B cell (primary cell): ENCODE results near the gene ALKBH6. TPM values are rescaled to one million over a fixed set of nuclear protein-coding genes. Genes with fewer than 3 reads are reported as not detected.

ENCODE experiments used
- ATAC-seq: fragments of 200-7000 bp; cut with Tn5 transposase; one replicate; pipeline ENCODE4 v1.10.0; 2021; ENCODE audit warnings: low read depth, mild to moderate bottlenecking, moderate number of reproducible peaks, moderate library complexity
- CTCF ChIA-PET: fragments of 350-600 bp; sonication (Branson Sonifier 250); formaldehyde crosslinking; loops from one replicate; lab custom pipeline; 2021; ENCODE audit warnings: antibody characterized with exemption, inconsistent platforms; lab: Charles Lee
- POLR2A ChIA-PET: fragments of 350-600 bp; sonication (Branson Sonifier 250); formaldehyde crosslinking; loops from one replicate; lab custom pipeline; 2021; ENCODE audit warnings: antibody characterized with exemption; lab: Charles Lee
- DNase-seq: peaks from one replicate; pipeline ENCODE4 v3.0.0; 2013
- H2AFZ ChIP-seq: 2 replicates; pipeline ENCODE4 v1.6.1; 2012; ENCODE audit warnings: mild to moderate bottlenecking, low read depth, low read length; ENCODE audit not compliant: insufficient read depth, poor library complexity, severe bottlenecking
- H3K27ac ChIP-seq, 2 donors: 1 replicate in 1 of 2; 2 replicates in 1 of 2; pipeline ENCODE4 v1.5.1; 2012 to 2013; ENCODE audit warnings: low read length in 2 of 2, mild to moderate bottlenecking in 2 of 2, moderate library complexity in 1 of 2
- H3K27me3 ChIP-seq, 4 experiments: fragments of 200-600 bp in 1 of 4; sonication (generic) in 1 of 4; replicated peaks in 1 of 4; 1 replicate in 2 of 4; 2 replicates in 2 of 4; pipeline versions ENCODE4 v1.6.1 to v1.7.0; 2013 to 2016; ENCODE audit warnings: low read length in 3 of 4, mild to moderate bottlenecking in 2 of 4, mixed read lengths in 1 of 4, moderate library complexity in 1 of 4; ENCODE audit not compliant: insufficient read depth in 4 of 4, control insufficient read depth in 3 of 4; ENCODE audit errors: control extremely low read depth in 1 of 4
- H3K36me3 ChIP-seq, 2 experiments: replicated peaks in 1 of 2; 1 replicate in 1 of 2; 2 replicates in 1 of 2; pipeline versions ENCODE4 v1.6.1 to v1.7.1; 2013; ENCODE audit warnings: low read length in 1 of 2; ENCODE audit not compliant: insufficient read depth in 2 of 2, control insufficient read depth in 1 of 2; ENCODE audit errors: control extremely low read depth in 1 of 2, extremely low read depth in 1 of 2
- H3K4me1 ChIP-seq, 2 donors: fragments of 200-600 bp in 1 of 2; sonication (generic) in 1 of 2; 1 replicate in 1 of 2; 2 replicates in 1 of 2; pipeline versions ENCODE4 v1.5.1 to v1.6.1; 2013 to 2017; ENCODE audit warnings: low read length in 2 of 2; ENCODE audit not compliant: control insufficient read depth in 2 of 2, insufficient read depth in 2 of 2
- H3K4me2 ChIP-seq: replicated peaks from 2 replicates; pipeline ENCODE3; 2012; ENCODE audit warnings: mild to moderate bottlenecking, low read depth, low read length; ENCODE audit not compliant: poor library complexity, severe bottlenecking
- H3K4me3 ChIP-seq, 5 experiments: fragments of 200-600 bp in 1 of 5; sonication (generic) in 1 of 5; 1 replicate in 3 of 5; 2 replicates in 2 of 5; pipeline versions ENCODE4 v1.5.1 to v1.7.0; 2011 to 2016; ENCODE audit warnings: low read length in 4 of 5, mild to moderate bottlenecking in 4 of 5, low read depth in 2 of 5, control low read depth in 1 of 5, moderate library complexity in 1 of 5; ENCODE audit not compliant: insufficient read depth in 1 of 5; ENCODE audit errors: control extremely low read depth in 1 of 5, extremely low read depth in 1 of 5
- H3K79me2 ChIP-seq: fragments of 200-600 bp; sonication (generic); one replicate; pipeline ENCODE4 v1.6.0; 2016; ENCODE audit warnings: low read length; ENCODE audit not compliant: control insufficient read depth, insufficient read depth
- H3K9ac ChIP-seq: fragments of 200-600 bp; sonication (generic); 2 replicates; pipeline ENCODE4 v1.6.1; 2017; ENCODE audit warnings: mild to moderate bottlenecking, low read length, moderate library complexity
- H3K9me3 ChIP-seq, 3 donors: one replicate each; pipeline versions ENCODE4 v1.6.1 to v1.7.1; 2013; ENCODE audit warnings: low read length in 2 of 3; ENCODE audit not compliant: control insufficient read depth in 2 of 3, insufficient read depth in 1 of 3; ENCODE audit errors: control extremely low read depth in 1 of 3
- H4K20me1 ChIP-seq: 2 replicates; pipeline ENCODE4 v1.6.0; 2012; ENCODE audit warnings: mild to moderate bottlenecking, low read length; ENCODE audit not compliant: insufficient read depth, control insufficient read depth, poor library complexity, severe bottlenecking
- H3K27ac Mint-ChIP-seq: one replicate; pipeline ENCODE4 v1.8.0; 2021; ENCODE audit warnings: mixed read lengths
- H3K27me3 Mint-ChIP-seq: one replicate; pipeline ENCODE4 v1.8.0; 2021; ENCODE audit warnings: mixed read lengths
- H3K4me1 Mint-ChIP-seq: one replicate; pipeline ENCODE4 v1.8.0; 2021; ENCODE audit warnings: mixed read lengths
- H3K4me3 Mint-ChIP-seq: one replicate; pipeline ENCODE4 v1.8.0; 2021; ENCODE audit warnings: mixed read lengths
- H3K9me3 Mint-ChIP-seq: one replicate; pipeline ENCODE4 v1.8.0; 2022; ENCODE audit warnings: mixed read lengths; ENCODE audit not compliant: insufficient read depth
- CTCF ChIP-seq: fragments of 200-600 bp; IDR thresholded peaks from one replicate; pipeline ENCODE4 v1.8.0; 2022; ENCODE audit warnings: antibody characterized with exemption, mild to moderate bottlenecking
- EZH2 ChIP-seq: IDR thresholded peaks from 2 replicates; pipeline ENCODE4 v1.6.1; 2012; ENCODE audit warnings: borderline replicate concordance, low read depth, mild to moderate bottlenecking, moderate library complexity, low read length; ENCODE audit not compliant: insufficient read depth, poor library complexity, severe bottlenecking
- WGBS: methylation state at CpG from one replicate; pipeline ENCODE4 v1.1.5; 2013; ENCODE audit warnings: missing lambda C conversion rate; ENCODE audit not compliant: insufficient coverage; 5-methylcytosine and 5-hydroxymethylcytosine counted together
- intact Hi-C: fragments of 100-400 bp; cut with micrococcal nuclease; formaldehyde crosslinking; loops from one replicate; pipeline ENCODE4 v1.10.0; 2022
- polyA plus RNA-seq: library from polyadenylated mRNA; depleted of rRNA; stranded (reverse); fragments of >200 nt; gene quantifications from 2 replicates; pipeline ENCODE4 v1.2.3, GENCODE V29; 2012
- total RNA-seq, 2 donors: library from RNA; stranded (reverse); fragments of 120-200 nt in 1 of 2; gene quantifications; 1 replicate in 1 of 2; 2 replicates in 1 of 2; pipeline versions ENCODE4 v1.2.3 to v1.2.4, GENCODE V29; 2013 to 2022

The ALKBH6 gene
- total and polyA plus RNA-seq, 2 donors (not counting 1 experiment from before 2014, with no cell fraction given): 54.5 to 56.5 TPM

GRCh38 chr19:36003284-36003683 is 10.7 kb downstream of the ALKBH6 start:
- no peak overlapping the region for H3K27ac Mint-ChIP-seq
- POLR2A ChIA-PET: interaction anchor here (0.6 kb wide), 1 partner anchor 12 kb away, joined by 3 read pairs; no protein-coding TSS in a partner anchor
- CTCF ChIA-PET: interaction anchor here (0.5 to 0.6 kb wide), 2 partner anchors 11 to 15 kb away, joined by 3 to 4 read pairs; no protein-coding TSS in a partner anchor

GRCh38 chr19:36001605-36002004 is 12.4 kb downstream of the ALKBH6 start:
- POLR2A ChIA-PET: interaction anchor here (0.7 kb wide), 1 partner anchor 1013 kb away, joined by 3 read pairs; no protein-coding TSS in a partner anchor
- WGBS: 100% methylated on average over 3 of the region's 3 CpGs

More at GRCh38 chr19:36003284-36003683, 10.7 kb downstream of the ALKBH6 start:
- no peaks in the 10 kb centered on the region for H3K27me3 Mint-ChIP-seq
- peaks cover 5% of the 10 kb centered on the region for H3K4me1 Mint-ChIP-seq
- H3K4me2 ChIP-seq: no peak overlapping the region
- H3K4me1 ChIP-seq: no peaks in the 10 kb centered on the region
- no peak overlapping the region for H3K4me3 ChIP-seq
- no peak overlapping the region for H2AFZ ChIP-seq
- no peak for TF ChIP-seq EZH2
- no peak for TF ChIP-seq CTCF
- no peaks in the 10 kb centered on the region for H3K9me3 ChIP-seq
- ATAC-seq: no peak
- no peak overlapping the region for H3K4me3 Mint-ChIP-seq
- intact Hi-C loops: no loop called here
- peaks cover 13% of the 10 kb centered on the region for H4K20me1 ChIP-seq
- no peaks in the 10 kb centered on the region for H3K9me3 Mint-ChIP-seq
- peaks cover 3% of the 10 kb centered on the region for H3K79me2 ChIP-seq
- no peak overlapping the region for H3K27ac ChIP-seq
- no peak overlapping the region for H3K9ac ChIP-seq
- peaks cover 2 to 12% of the 10 kb centered on the region in 2 experiments for H3K36me3 ChIP-seq
- H3K27me3 ChIP-seq: no peaks in the 10 kb centered on the region
- WGBS: 95% methylated on average over 4 of the region's 4 CpGs
- DNase-seq: no peak

More at GRCh38 chr19:36001605-36002004, 12.4 kb downstream of the ALKBH6 start:
- intact Hi-C loops: no loop called here
- H3K36me3 ChIP-seq: peaks cover 2 to 18% of the 10 kb centered on the region in 2 experiments
- ATAC-seq (no peak), DNase-seq (no peak)
- no peaks in the 10 kb centered on the region for H3K27me3 Mint-ChIP-seq
- H3K9ac ChIP-seq: no peak overlapping the region
- no peak overlapping the region for H2AFZ ChIP-seq
- H3K9me3 Mint-ChIP-seq: no peaks in the 10 kb centered on the region
- H3K9me3 ChIP-seq: no peaks in the 10 kb centered on the region
- peaks cover 14% of the 10 kb centered on the region for H3K4me1 Mint-ChIP-seq
- TF ChIP-seq EZH2: no peak
- TF ChIP-seq CTCF: no peak
- H3K4me1 ChIP-seq: peaks cover 2 to 3% of the 10 kb centered on the region in 2 donors
- peaks cover 16% of the 10 kb centered on the region for H3K79me2 ChIP-seq
- H3K4me2 ChIP-seq: no peak overlapping the region
- no peaks in the 10 kb centered on the region for H3K27me3 ChIP-seq
- no peak overlapping the region for H3K4me3 Mint-ChIP-seq
- CTCF ChIA-PET: no interaction called here
- H3K4me3 ChIP-seq: no peak overlapping the region
- H3K27ac ChIP-seq: no peak overlapping the region
- H4K20me1 ChIP-seq: peaks cover 16% of the 10 kb centered on the region
- H3K27ac Mint-ChIP-seq: no peak overlapping the region
